Esophagus squamous epithelium (tissue), 4 donors: ENCODE data around the gene CNTNAP2.

Experiments
- POLR2A ChIP-seq, 4 donors: fragments of 450-650 bp; IDR thresholded peaks; one replicate each; pipeline ENCODE4 v1.6.1; 2017; ENCODE audit warnings: antibody characterized with exemption in 4 of 4, mild to moderate bottlenecking in 4 of 4, moderate library complexity in 3 of 4
- TF ChIP-seq, protein P1 (sequence below), 6 experiments: fragments of 450-650 bp in 4 of 6; fragments of 200-600 bp in 2 of 6; sonication (generic) in 2 of 6; IDR thresholded peaks; one replicate each; pipeline ENCODE4 v1.5.1; 2016 to 2019; ENCODE audit warnings: antibody characterized with exemption in 6 of 6, mild to moderate bottlenecking in 4 of 6, moderate library complexity in 4 of 6

DNA sequence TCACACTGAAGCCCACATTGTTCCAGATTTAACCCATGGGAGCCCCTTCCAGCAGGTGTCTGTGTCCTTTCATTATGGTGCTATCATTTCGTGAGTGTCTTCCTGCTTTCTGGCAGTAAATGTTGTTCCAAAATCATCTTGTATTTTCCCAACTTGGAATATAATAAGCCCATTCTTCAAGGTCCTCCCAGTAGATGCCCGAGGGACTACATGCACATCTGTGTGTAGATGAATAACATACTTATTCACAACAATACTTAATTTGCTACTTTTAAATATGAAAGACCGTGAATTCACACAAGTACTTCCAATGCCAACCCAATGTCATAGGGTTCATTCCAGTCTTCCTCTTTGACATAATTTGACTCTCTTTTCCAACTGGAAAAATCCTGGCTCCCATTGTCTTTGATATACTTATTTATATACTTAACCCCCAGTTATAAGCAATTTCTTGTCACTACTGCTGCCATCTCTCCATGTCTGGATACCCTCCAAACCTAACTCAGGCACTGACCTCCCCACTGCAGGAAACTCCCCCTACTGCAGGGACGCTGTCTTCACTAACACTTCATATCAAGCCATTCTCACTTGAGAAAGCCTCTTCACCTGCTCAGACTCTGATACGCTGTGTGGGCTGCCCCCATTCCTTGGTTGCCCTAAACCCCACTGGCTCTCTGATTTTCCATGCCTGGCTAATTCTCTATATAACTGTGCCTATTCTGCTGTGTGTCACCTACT lies 1119.2 kb downstream of the CNTNAP2 start:
- TF ChIP-seq, protein P1, sequence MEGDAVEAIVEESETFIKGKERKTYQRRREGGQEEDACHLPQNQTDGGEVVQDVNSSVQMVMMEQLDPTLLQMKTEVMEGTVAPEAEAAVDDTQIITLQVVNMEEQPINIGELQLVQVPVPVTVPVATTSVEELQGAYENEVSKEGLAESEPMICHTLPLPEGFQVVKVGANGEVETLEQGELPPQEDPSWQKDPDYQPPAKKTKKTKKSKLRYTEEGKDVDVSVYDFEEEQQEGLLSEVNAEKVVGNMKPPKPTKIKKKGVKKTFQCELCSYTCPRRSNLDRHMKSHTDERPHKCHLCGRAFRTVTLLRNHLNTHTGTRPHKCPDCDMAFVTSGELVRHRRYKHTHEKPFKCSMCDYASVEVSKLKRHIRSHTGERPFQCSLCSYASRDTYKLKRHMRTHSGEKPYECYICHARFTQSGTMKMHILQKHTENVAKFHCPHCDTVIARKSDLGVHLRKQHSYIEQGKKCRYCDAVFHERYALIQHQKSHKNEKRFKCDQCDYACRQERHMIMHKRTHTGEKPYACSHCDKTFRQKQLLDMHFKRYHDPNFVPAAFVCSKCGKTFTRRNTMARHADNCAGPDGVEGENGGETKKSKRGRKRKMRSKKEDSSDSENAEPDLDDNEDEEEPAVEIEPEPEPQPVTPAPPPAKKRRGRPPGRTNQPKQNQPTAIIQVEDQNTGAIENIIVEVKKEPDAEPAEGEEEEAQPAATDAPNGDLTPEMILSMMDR (IDR thresholded peaks at IDR 0.05), result no peak
- no peak for TF ChIP-seq POLR2A (IDR thresholded peaks at IDR 0.05)
